GM23248 (cell line): ENCODE results near the gene KEAP1.

Source experiments
- EZH2 ChIP-seq: fragments of 200-600 bp; sonication (generic); IDR thresholded peaks from 2 replicates; pipeline ENCODE4 v1.6.1; 2018; ENCODE audit warnings: antibody characterized with exemption, mild to moderate bottlenecking; ENCODE audit not compliant: insufficient read depth, poor library complexity, severe bottlenecking
- EZH2phosphoT487 ChIP-seq: fragments of 200-600 bp; sonication (generic); IDR thresholded peaks from 2 replicates; pipeline ENCODE4 v1.6.1; 2018; ENCODE audit warnings: antibody characterized with exemption, moderate library complexity, mild to moderate bottlenecking, low read depth; ENCODE audit not compliant: insufficient read depth

DNA sequence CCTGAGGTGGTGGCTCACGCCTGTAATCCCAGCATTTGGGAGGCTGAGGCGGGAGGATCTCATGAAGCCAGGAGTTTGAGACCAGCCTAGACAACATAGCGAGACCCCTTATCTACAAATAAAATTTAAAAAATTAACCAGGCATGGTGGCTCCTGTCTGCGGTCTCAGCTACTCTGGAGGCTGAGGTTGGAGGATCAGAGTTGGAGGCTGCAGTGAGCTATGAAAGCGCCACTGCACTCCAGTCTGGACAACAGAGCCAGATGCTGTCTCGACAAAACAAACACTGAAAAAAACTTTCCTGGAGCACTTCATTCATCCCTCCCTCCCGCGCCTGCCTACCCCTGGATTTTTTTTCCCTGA lies 39.9 kb upstream of the KEAP1 start:
- no peak for TF ChIP-seq EZH2
- TF ChIP-seq EZH2phosphoT487 = no peak
